Measurements from ENCODE around the gene SUCLA2. TPM values are rescaled to one million over a fixed set of nuclear protein-coding genes. Genes with fewer than 3 reads are reported as not detected.

Gene SUCLA2
- total RNA-seq, 1 experiment from 2014 or later = 39.1 TPM

GRCh38 chr13:47898080-47898479 is 103.0 kb downstream of the SUCLA2 start (continued):
- no peak for TF ChIP-seq SIN3A (IDR thresholded peaks at IDR 0.05; ENCODE audit: low read depth)
- TF ChIP-seq FOSL1 (IDR thresholded peaks at IDR 0.05; ENCODE audit: low read depth) = no peak
- no peak for TF ChIP-seq EGR1 (IDR thresholded peaks at IDR 0.05; ENCODE audit: low read depth)
- TF ChIP-seq REST (IDR thresholded peaks at IDR 0.05; ENCODE audit: low read depth) = no peak
- no peak for TF ChIP-seq EZH2 (IDR thresholded peaks at IDR 0.05)

GRCh38 chr13:47897411-47898050 is 103.5 kb downstream of the SUCLA2 start:
- ChIA-PET RAD21 (ENCODE audit: low non-redundant PET in 1 of 2, low total read pairs in 2 of 2, uncharacterized antibody in 2 of 2, unreplicated experiment in 2 of 2) (no interaction called here), CTCF (no interaction called here), POLR2A (no interaction called here)
- Histone ChIP-seq H3K27ac (ENCODE audit: low read depth, low read length) (no peak overlapping the region), H3K4me2 (ENCODE audit: low read length) (peak overlapping the region; percentile 31), H3K36me3 (ENCODE audit: control insufficient read depth in 1 of 2, insufficient read depth in 2 of 2, low read length in 2 of 2) (no peaks in the 10 kb centered on the region), H4K20me1 (ENCODE audit: insufficient read depth) (no peaks in the 10 kb centered on the region), H3K9me2 (ENCODE audit: insufficient read depth) (no peaks in the 10 kb centered on the region), H3K79me2 (ENCODE audit: insufficient read depth, low read length) (no peaks in the 10 kb centered on the region), H3K4me1 (ENCODE audit: control insufficient read depth in 1 of 2, insufficient read depth in 2 of 2, low read length in 2 of 2) (peaks cover 9 to 12% of the 10 kb centered on the region in 2 experiments), H3K9ac (ENCODE audit: low read length) (no peak overlapping the region), H2AFZ (ENCODE audit: low read depth, low read length, poor library complexity, severe bottlenecking) (no peak overlapping the region), H3K4me3 (replicated peaks in 1 of 2; ENCODE audit: low read depth in 1 of 2, low read length in 2 of 2) (no peak overlapping the region), H3K27me3 (ENCODE audit: insufficient read depth, low read length) (no peaks in the 10 kb centered on the region), H3K9me3 (ENCODE audit: control insufficient read depth in 1 of 2, insufficient read depth in 1 of 2, low read depth in 1 of 2, low read length in 2 of 2) (no peaks in the 10 kb centered on the region)
- ATAC-seq (peak; percentile 64), DNase-seq (ENCODE audit: low read depth, low spot score) (no peak)
- intact Hi-C loops (cut with micrococcal nuclease) = no loop called here
- TF ChIP-seq ZNF274 (IDR thresholded peaks at IDR 0.05; ENCODE audit: low read depth, low read length) (no peak), EGR1 (IDR thresholded peaks at IDR 0.05; ENCODE audit: low read depth) (no peak), CEBPB (IDR thresholded peaks at IDR 0.05; ENCODE audit: low read depth) (no peak), ELF1 (IDR thresholded peaks at IDR 0.05; ENCODE audit: borderline replicate concordance, low read depth) (no peak), POLR2AphosphoS5 (IDR thresholded peaks at IDR 0.05; ENCODE audit: low read depth, low read length) (no peak), JUND (IDR thresholded peaks at IDR 0.05) (no peak), SIN3A (IDR thresholded peaks at IDR 0.05; ENCODE audit: low read depth) (no peak), ZBTB33 (IDR thresholded peaks at IDR 0.05; ENCODE audit: extremely low read depth, insufficient replicate concordance, low read length) (no peak), REST (IDR thresholded peaks at IDR 0.05; ENCODE audit: low read depth) (no peak), RAD21 (IDR thresholded peaks at IDR 0.05; ENCODE audit: low read depth) (no peak), EZH2 (IDR thresholded peaks at IDR 0.05) (no peak)
- BruUV-seq (replicated peaks) = no TSS peak
